Smooth muscle cell (in vitro differentiated cells): ENCODE measurements around the gene DENND6B. TPM values are rescaled to one million over a fixed set of nuclear protein-coding genes. Genes with fewer than 3 reads are reported as not detected.
"Not testable (repeated sequence)": the region's sequence is repeated elsewhere in the genome, so short reads cannot be mapped to it uniquely, and the experiment has no call there.

ENCODE experiments used
- DNase-seq: peaks from one replicate; lab custom pipeline; 2025; ENCODE audit not compliant: unreplicated experiment; lab: John Stamatoyannopoulos, UW
- H2AFZ ChIP-seq: fragments of 200-600 bp; sonication (generic); 2 replicates; pipeline ENCODE4 v1.6.0; 2016; ENCODE audit warnings: antibody characterized with exemption, low read depth, mild to moderate bottlenecking
- H3F3A ChIP-seq: fragments of 200-600 bp; sonication (generic); 2 replicates; pipeline ENCODE4 v1.6.0; 2017; ENCODE audit warnings: antibody characterized with exemption, low read depth
- H3K27ac ChIP-seq: fragments of 200-600 bp; sonication (generic); 2 replicates; pipeline ENCODE4 v1.5.1; 2016; ENCODE audit warnings: low read depth, mild to moderate bottlenecking
- H3K27me3 ChIP-seq: fragments of 200-600 bp; sonication (generic); 2 replicates; pipeline ENCODE4 v1.6.1; 2016; ENCODE audit warnings: low read depth, mild to moderate bottlenecking
- H3K36me3 ChIP-seq: fragments of 200-600 bp; sonication (generic); 2 replicates; pipeline ENCODE4 v1.5.1; 2016; ENCODE audit warnings: low read depth
- H3K4me1 ChIP-seq: fragments of 200-600 bp; sonication (generic); 2 replicates; pipeline ENCODE4 v1.5.1; 2016; ENCODE audit warnings: low read depth
- H3K4me2 ChIP-seq: fragments of 200-600 bp; sonication (generic); 2 replicates; pipeline ENCODE4 v1.6.0; 2016; ENCODE audit warnings: mild to moderate bottlenecking
- H3K4me3 ChIP-seq: fragments of 200-600 bp; sonication (generic); 2 replicates; pipeline ENCODE4 v1.5.1; 2016; ENCODE audit warnings: mild to moderate bottlenecking
- H3K79me2 ChIP-seq: fragments of 200-600 bp; sonication (generic); 2 replicates; pipeline ENCODE4 v1.6.0; 2016; ENCODE audit warnings: low read depth, mild to moderate bottlenecking
- H3K9ac ChIP-seq: fragments of 200-600 bp; sonication (generic); 2 replicates; pipeline ENCODE4 v1.6.0; 2016; ENCODE audit warnings: low read depth
- H3K9me3 ChIP-seq: fragments of 200-600 bp; sonication (generic); replicated peaks from 2 replicates; pipeline ENCODE4 v1.5.1; 2016; ENCODE audit warnings: low read depth
- H4K20me1 ChIP-seq: fragments of 200-600 bp; sonication (generic); 2 replicates; pipeline ENCODE4 v1.6.0; 2016; ENCODE audit warnings: low read depth
- CTCF ChIP-seq: fragments of 200-600 bp; sonication (generic); IDR thresholded peaks from 2 replicates; pipeline ENCODE4 v1.5.1; 2017; ENCODE audit warnings: borderline replicate concordance, mild to moderate bottlenecking, antibody characterized with exemption; ENCODE audit not compliant: insufficient read depth, poor library complexity, severe bottlenecking
- WGBS: methylation state at CpG from one replicate; pipeline ENCODE4 v1.1.7; 2016; ENCODE audit warnings: low lambda C conversion rate; 5-methylcytosine and 5-hydroxymethylcytosine counted together
- polyA plus RNA-seq: library from polyadenylated mRNA; unstranded; fragments of >200 nt; fragmentation: Nextera tagmentation; extraction: Ambion mirVana; gene quantifications from 2 replicates; pipeline ENCODE4 v1.2.1, GENCODE V29; 2016
- total RNA-seq: library from RNA; depleted of rRNA; stranded (reverse); fragments of >200 nt; gene quantifications from 2 replicates; pipeline ENCODE4 v1.2.3, GENCODE V29; 2014

DENND6B gene
- total and polyA plus RNA-seq, 2 experiments from 2014 or later: 3.1 to 7.8 TPM

- no peak for TF ChIP-seq CTCF
- H3K4me3 ChIP-seq: peak overlapping the region; percentile 90
- peaks cover 15% of the 10 kb centered on the region for H3K4me1 ChIP-seq
- H3K79me2 ChIP-seq: peaks cover 4% of the 10 kb centered on the region
- DNase-seq: no peak
- no peaks in the 10 kb centered on the region for H3K9me3 ChIP-seq
- H4K20me1 ChIP-seq: no peaks in the 10 kb centered on the region
- peak overlapping the region; percentile 98 for H3K4me2 ChIP-seq
- peak overlapping the region; percentile 51 for H2AFZ ChIP-seq
- no peaks in the 10 kb centered on the region for H3K36me3 ChIP-seq
- peak overlapping the region; percentile 76 for H3K9ac ChIP-seq
- 27% methylated on average over 34 of the region's 56 CpGs for WGBS
- H3K27me3 ChIP-seq: no peaks in the 10 kb centered on the region
- no peak overlapping the region for H3K27ac ChIP-seq
- no peaks in the 10 kb centered on the region for H3F3A ChIP-seq
Measured at GRCh38 chr22:50326225-50326955, 422 bp downstream of the DENND6B start.

GRCh38 chr22:50325444-50326224 lies 1.2 kb downstream of the DENND6B start:
- no peak overlapping the region for H3K9ac ChIP-seq
- no peaks in the 10 kb centered on the region for H3K27me3 ChIP-seq
- no peak overlapping the region for H2AFZ ChIP-seq
- WGBS: 83% methylated on average over 19 of the region's 19 CpGs
- no peak for TF ChIP-seq CTCF
- no peak overlapping the region for H3K27ac ChIP-seq
- no peak for DNase-seq
- H3K4me1 ChIP-seq: peaks cover 15% of the 10 kb centered on the region
- peak overlapping the region; percentile 90 for H3K4me3 ChIP-seq
- no peaks in the 10 kb centered on the region for H3K36me3 ChIP-seq
- peak overlapping the region; percentile 98 for H3K4me2 ChIP-seq
- peaks cover 4% of the 10 kb centered on the region for H3K79me2 ChIP-seq
- no peaks in the 10 kb centered on the region for H4K20me1 ChIP-seq
- H3K9me3 ChIP-seq: no peaks in the 10 kb centered on the region
- no peaks in the 10 kb centered on the region for H3F3A ChIP-seq

- H3K4me2 ChIP-seq: no peak overlapping the region
- H3K27me3 ChIP-seq: no peaks in the 10 kb centered on the region
- no peaks in the 10 kb centered on the region for H3K36me3 ChIP-seq
- H3K27ac ChIP-seq: no peak overlapping the region
- no peak overlapping the region for H2AFZ ChIP-seq
- H3K4me3 ChIP-seq: no peak overlapping the region
- H4K20me1 ChIP-seq: no peaks in the 10 kb centered on the region
- peaks cover 4% of the 10 kb centered on the region for H3K79me2 ChIP-seq
- no peaks in the 10 kb centered on the region for H3F3A ChIP-seq
- peaks cover 15% of the 10 kb centered on the region for H3K4me1 ChIP-seq
- H3K9ac ChIP-seq: no peak overlapping the region
- WGBS: 95% methylated on average over 5 of the region's 5 CpGs
- DNase-seq: no peak
- no peak for TF ChIP-seq CTCF
- no peaks in the 10 kb centered on the region for H3K9me3 ChIP-seq
Measured at GRCh38 chr22:50323900-50324299, 2.9 kb downstream of the DENND6B start.

- not testable (repeated sequence) for H3K4me2 ChIP-seq, DNase-seq, H3K36me3 ChIP-seq, H3K27ac ChIP-seq, H3K79me2 ChIP-seq, H3K4me3 ChIP-seq, H2AFZ ChIP-seq, H3F3A ChIP-seq, H3K27me3 ChIP-seq, H4K20me1 ChIP-seq, H3K9me3 ChIP-seq, H3K9ac ChIP-seq
- 91% methylated on average over 8 of the region's 10 CpGs for WGBS
- peaks cover 11% of the 10 kb centered on the region for H3K4me1 ChIP-seq
Measured at GRCh38 chr22:50322382-50323104, 4.3 kb downstream of the DENND6B start.
